C1 segment of cervical spinal cord (tissue), 14 donors: ENCODE measurements around the gene PCDHB4.
A peak's percentile ranks its signal among the peaks of the same experiment; 100 is the strongest.
"Not testable (repeated sequence)": the region's sequence is repeated elsewhere in the genome, so short reads cannot be mapped to it uniquely, and the experiment has no call there.

ENCODE experiments used
- DNase-seq, 14 donors: peaks; one replicate each; lab custom pipeline; 2025; lab: John Stamatoyannopoulos, UW

PCDHB4 gene

GRCh38 chr5:141121563-141121962, at the start of gene PCDHB4:
Gene PCDHB4 (plus strand): TSS chr5:141121818. CDS start chr5:141121999, 181 bp downstream.
- peak in 3 of 14 donors; percentile 7 to 22 (median 9) for DNase-seq

- no peak for DNase-seq
These were observed 43.8 kb upstream of the PCDHB4 start for GRCh38 chr5:141077826-141078225.

- no peak for DNase-seq
These were observed 39.4 kb upstream of the PCDHB4 start for GRCh38 chr5:141082228-141082627.

GRCh38 chr5:141084487-141084989, 37.1 kb upstream of the PCDHB4 start:
- DNase-seq = peak in 9 of 14 donors; percentile 3 to 39 (median 14)

- DNase-seq = peak in 5 of 14 donors; percentile 6 to 40 (median 33)
These were observed 26.9 kb upstream of the PCDHB4 start, which contains the start of gene PCDHB2 for GRCh38 chr5:141094481-141095262. Gene PCDHB2 (plus strand): TSS chr5:141094615. CDS start chr5:141094791, 176 bp downstream.

- DNase-seq = no peak
These were observed 26.4 kb upstream of the PCDHB4 start for GRCh38 chr5:141095263-141095641.

- not testable (repeated sequence) for DNase-seq
These were observed 25.4 kb upstream of the PCDHB4 start for GRCh38 chr5:141096181-141096580.

- DNase-seq = not testable (repeated sequence)
These were observed 25.0 kb upstream of the PCDHB4 start for GRCh38 chr5:141096586-141096985.

GRCh38 chr5:141100243-141100805, 21.3 kb upstream of the PCDHB4 start, which contains the start of gene PCDHB3:
Gene PCDHB3 (plus strand): TSS chr5:141100473. CDS start chr5:141100650, 177 bp downstream.
- peak in 3 of 14 donors; percentile 2 to 12 (median 2) for DNase-seq

- DNase-seq = no peak
These were observed 20.6 kb upstream of the PCDHB4 start for GRCh38 chr5:141101059-141101458.

GRCh38 chr5:141102070-141102469, 19.5 kb upstream of the PCDHB4 start:
- not testable (repeated sequence) for DNase-seq

- not testable (repeated sequence) for DNase-seq
These were observed 19.1 kb upstream of the PCDHB4 start for GRCh38 chr5:141102471-141102870.

GRCh38 chr5:141105350-141105749, 16.3 kb upstream of the PCDHB4 start:
- DNase-seq = no peak

GRCh38 chr5:141119250-141119649, 2.4 kb upstream of the PCDHB4 start:
- no peak for DNase-seq

GRCh38 chr5:141121985-141122384, 367 bp downstream of the PCDHB4 start:
- no peak for DNase-seq

GRCh38 chr5:141123396-141124135, 1.9 kb downstream of the PCDHB4 start:
- not testable (repeated sequence) for DNase-seq

- DNase-seq = no peak
These were observed 5.7 kb downstream of the PCDHB4 start for GRCh38 chr5:141127305-141127704.

- peak in 3 of 14 donors; percentile 6 to 15 (median 13) for DNase-seq
These were observed 13.6 kb downstream of the PCDHB4 start, which contains the start of gene PCDHB5 for GRCh38 chr5:141135030-141135717. Gene PCDHB5 (plus strand): TSS chr5:141135206. CDS start chr5:141135435, 229 bp downstream.

GRCh38 chr5:141135718-141136266, 14.2 kb downstream of the PCDHB4 start:
- peak in 1 of 14 donors; percentile 6 for DNase-seq

- not testable (repeated sequence) for DNase-seq
These were observed 15.7 kb downstream of the PCDHB4 start for GRCh38 chr5:141137346-141137745.

GRCh38 chr5:141149812-141150211, 28.2 kb downstream of the PCDHB4 start, which contains the start of gene PCDHB6:
Gene PCDHB6 (plus strand): TSS chr5:141150057. CDS start chr5:141150258, 201 bp downstream.
- DNase-seq = peak in 1 of 14 donors; percentile 1
